Measurements from ENCODE around the gene ATP11C. TPM values are rescaled to one million over a fixed set of nuclear protein-coding genes. Genes with fewer than 3 reads are reported as not detected.

The ATP11C gene
- total and polyA plus RNA-seq, 9 of the 15 experiments (the other 6 are each of a cell fraction or from before 2014, with no cell fraction given) = 18.2 to 42.2 (median 29.4) TPM

DNA sequence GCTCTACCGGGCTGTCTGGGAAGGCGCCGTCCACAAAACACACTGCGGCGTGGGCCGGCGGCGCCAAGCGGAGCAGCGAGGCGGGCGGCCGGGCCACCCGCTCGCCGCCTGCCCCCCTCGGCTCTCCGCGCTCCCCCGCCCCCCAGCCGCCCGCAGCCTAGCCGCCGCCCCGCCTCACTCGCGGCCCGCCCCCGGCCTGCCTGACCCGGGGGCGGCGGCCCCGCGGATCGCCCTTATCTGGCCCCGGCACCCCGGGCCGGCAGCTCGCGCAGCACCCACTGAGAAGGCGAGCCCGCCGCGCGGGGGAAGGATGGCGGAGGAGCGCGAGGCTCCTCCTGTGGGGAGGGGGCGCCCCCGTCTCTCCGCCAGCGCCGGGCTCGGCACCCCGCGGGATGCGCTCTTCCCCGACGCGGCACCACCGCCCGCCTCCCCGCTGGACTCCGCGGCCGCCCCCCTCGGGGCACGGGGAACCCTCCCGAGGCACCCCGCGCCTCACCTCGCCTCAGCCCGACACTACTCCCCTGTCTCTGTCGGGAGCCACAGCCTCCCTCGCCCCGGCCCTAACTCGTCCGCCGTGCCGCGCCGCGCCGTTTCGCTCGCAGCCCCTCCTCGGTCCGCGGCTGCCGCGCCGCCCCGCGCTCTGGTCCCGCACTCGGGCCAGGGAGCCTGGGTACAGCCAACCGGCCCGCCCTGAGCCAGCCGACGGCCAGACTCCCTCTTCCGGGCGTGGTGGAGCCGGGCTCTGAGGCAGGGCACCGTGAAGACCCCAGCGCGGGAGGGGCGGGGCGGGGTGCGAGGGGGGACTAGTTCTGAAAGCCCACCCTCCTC is 566 bp downstream of the ATP11C start (continued):
- no peak for TF ChIP-seq PREB (CRISPR knock-in tag; IDR thresholded peaks at IDR 0.05)
- TF ChIP-seq NR2C2 (CRISPR knock-in tag; IDR thresholded peaks at IDR 0.05) = no peak
- TF ChIP-seq NR2C2 (tag; IDR thresholded peaks at IDR 0.05) = no peak
- no peak for TF ChIP-seq CC2D1A (IDR thresholded peaks at IDR 0.05)
- TF ChIP-seq MECOM (CRISPR knock-in tag; IDR thresholded peaks at IDR 0.05) = no peak
- no peak for TF ChIP-seq MLX (CRISPR knock-in tag; conservative IDR thresholded peaks at IDR 0.05)
- TF ChIP-seq THAP12 (CRISPR knock-in tag; IDR thresholded peaks at IDR 0.05) = peak; percentile 56; the same call in 1 of the 2 replicates
- no peak for TF ChIP-seq ZNF699 (CRISPR knock-in tag; IDR thresholded peaks at IDR 0.05; ENCODE audit: insufficient replicate concordance)
- no peak for TF ChIP-seq HMBOX1 (IDR thresholded peaks at IDR 0.05)
- TF ChIP-seq CBX5 (IDR thresholded peaks at IDR 0.05; ENCODE audit: borderline replicate concordance, low read depth) = no peak
- no peak for TF ChIP-seq ELF1 (tag; IDR thresholded peaks at IDR 0.05)
- TF ChIP-seq MYC (IDR thresholded peaks at IDR 0.05; ENCODE audit: low read depth, low read length) = no peak
- TF ChIP-seq MYC (CRISPR knock-in tag; IDR thresholded peaks at IDR 0.05; ENCODE audit: borderline replicate concordance, low read depth) = no peak
- TF ChIP-seq ARID4B (CRISPR knock-in tag; IDR thresholded peaks at IDR 0.05) = peak; percentile 30; the same call in 1 of the 2 replicates
- TF ChIP-seq, protein P1, sequence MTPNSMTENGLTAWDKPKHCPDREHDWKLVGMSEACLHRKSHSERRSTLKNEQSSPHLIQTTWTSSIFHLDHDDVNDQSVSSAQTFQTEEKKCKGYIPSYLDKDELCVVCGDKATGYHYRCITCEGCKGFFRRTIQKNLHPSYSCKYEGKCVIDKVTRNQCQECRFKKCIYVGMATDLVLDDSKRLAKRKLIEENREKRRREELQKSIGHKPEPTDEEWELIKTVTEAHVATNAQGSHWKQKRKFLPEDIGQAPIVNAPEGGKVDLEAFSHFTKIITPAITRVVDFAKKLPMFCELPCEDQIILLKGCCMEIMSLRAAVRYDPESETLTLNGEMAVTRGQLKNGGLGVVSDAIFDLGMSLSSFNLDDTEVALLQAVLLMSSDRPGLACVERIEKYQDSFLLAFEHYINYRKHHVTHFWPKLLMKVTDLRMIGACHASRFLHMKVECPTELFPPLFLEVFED (CRISPR knock-in tag; conservative IDR thresholded peaks at IDR 0.05) = no peak
- TF ChIP-seq TAF15 (IDR thresholded peaks at IDR 0.05; ENCODE audit: low read depth, low read length) = no peak

Measured in K562 (cell line).